BLaER1 treated with 17β-estradiol and CSF1 and Interleukin-3, amounts not matched to agents 10 nM and 100 nM (cell line): Measurements from ENCODE around the gene OCEL1.

ENCODE experiments used
- H3K27ac ChIP-seq, 11 experiments: shearing (Covaris generic); formaldehyde crosslinking; 2 replicates each; pipeline ENCODE4 v1.8.1; 2022
- H3K27me3 ChIP-seq, 11 experiments: shearing (Covaris generic); formaldehyde crosslinking; 2 replicates each; pipeline ENCODE4 v1.8.1; 2022
- H3K36me3 ChIP-seq, 11 experiments: shearing (Covaris generic); formaldehyde crosslinking; 2 replicates each; pipeline ENCODE4 v1.8.1; 2022
- H3K4me1 ChIP-seq, 10 experiments: shearing (Covaris generic); formaldehyde crosslinking; 2 replicates each; pipeline ENCODE4 v1.8.1; 2022
- H3K4me2 ChIP-seq, 11 experiments: shearing (Covaris generic); formaldehyde crosslinking; 2 replicates each; pipeline ENCODE4 v1.8.1; 2022
- H3K4me3 ChIP-seq, 10 experiments: shearing (Covaris generic); formaldehyde crosslinking; 2 replicates each; pipeline ENCODE4 v1.8.1; 2022
- H3K9ac ChIP-seq, 11 experiments: shearing (Covaris generic); formaldehyde crosslinking; 2 replicates each; pipeline ENCODE4 v1.8.1; 2022
- H3K9me3 ChIP-seq, 11 experiments: shearing (Covaris generic); formaldehyde crosslinking; replicated peaks in 1 of 11; 2 replicates each; pipeline ENCODE4 v1.8.1; 2022
- H4K20me1 ChIP-seq, 11 experiments: shearing (Covaris generic); formaldehyde crosslinking; 2 replicates each; pipeline ENCODE4 v1.8.1; 2022
- Cebpa-rat ChIP-seq, 11 experiments: shearing (Covaris generic); IDR thresholded peaks; 2 replicates each; pipeline ENCODE4 v1.8.1; 2022

The OCEL1 gene

GRCh38 chr19:17245535-17245984, 19.5 kb downstream of the OCEL1 start, which contains the start of gene NR2F6:
TSS of gene NR2F6 (minus strand) at chr19:17245919. CDS start at chr19:17245220, 699 bp downstream.
- H4K20me1 ChIP-seq, result peaks cover 18 to 46% (median 34%) of the 10 kb centered on the region in 11 experiments; a peak in 21 of 22 replicates
- H3K4me1 ChIP-seq, result peaks cover 37 to 68% (median 55%) of the 10 kb centered on the region in 10 experiments
- H3K9me3 ChIP-seq, result no peaks in the 10 kb centered on the region
- H3K27ac ChIP-seq, result peak within 1 kb of the TSS; percentile 78 to 92 (median 88)
- peak within 1 kb of the TSS; percentile 93 to 100 (median 99) for H3K4me2 ChIP-seq
- peak within 1 kb of the TSS; percentile 79 to 98 (median 90) for H3K4me3 ChIP-seq
- TF ChIP-seq Cebpa-rat (IDR thresholded peaks at IDR 0.05), result no peak
- H3K36me3 ChIP-seq, result peaks cover 0 to 10% (median 3%) of the 10 kb centered on the region in 11 experiments; a peak in 10 of 22 replicates
- H3K9ac ChIP-seq, result peak within 1 kb of the TSS; percentile 84 to 91 (median 87)
- H3K27me3 ChIP-seq, result no peaks in the 10 kb centered on the region

GRCh38 chr19:17246681-17247425, 20.8 kb downstream of the OCEL1 start:
- Histone ChIP-seq H4K20me1 (peaks cover 6 to 33% (median 21%) of the 10 kb centered on the region in 11 experiments; a peak in 20 of 22 replicates), H3K9me3 (no peaks in the 10 kb centered on the region), H3K36me3 (no peaks in the 10 kb centered on the region), H3K4me3 (peak overlapping the region; percentile 43 to 94 (median 62)), H3K27me3 (no peaks in the 10 kb centered on the region), H3K4me2 (peak overlapping the region; percentile 76 to 97 (median 93)), H3K4me1 (peaks cover 35 to 57% (median 49%) of the 10 kb centered on the region in 10 experiments), H3K9ac (peak overlapping the region; percentile 80 to 88 (median 85); a peak in 21 of 22 replicates), H3K27ac (peak overlapping the region; percentile 78 to 92 (median 88); a peak in 21 of 22 replicates)
- no peak for TF ChIP-seq Cebpa-rat (IDR thresholded peaks at IDR 0.05)

DNA sequence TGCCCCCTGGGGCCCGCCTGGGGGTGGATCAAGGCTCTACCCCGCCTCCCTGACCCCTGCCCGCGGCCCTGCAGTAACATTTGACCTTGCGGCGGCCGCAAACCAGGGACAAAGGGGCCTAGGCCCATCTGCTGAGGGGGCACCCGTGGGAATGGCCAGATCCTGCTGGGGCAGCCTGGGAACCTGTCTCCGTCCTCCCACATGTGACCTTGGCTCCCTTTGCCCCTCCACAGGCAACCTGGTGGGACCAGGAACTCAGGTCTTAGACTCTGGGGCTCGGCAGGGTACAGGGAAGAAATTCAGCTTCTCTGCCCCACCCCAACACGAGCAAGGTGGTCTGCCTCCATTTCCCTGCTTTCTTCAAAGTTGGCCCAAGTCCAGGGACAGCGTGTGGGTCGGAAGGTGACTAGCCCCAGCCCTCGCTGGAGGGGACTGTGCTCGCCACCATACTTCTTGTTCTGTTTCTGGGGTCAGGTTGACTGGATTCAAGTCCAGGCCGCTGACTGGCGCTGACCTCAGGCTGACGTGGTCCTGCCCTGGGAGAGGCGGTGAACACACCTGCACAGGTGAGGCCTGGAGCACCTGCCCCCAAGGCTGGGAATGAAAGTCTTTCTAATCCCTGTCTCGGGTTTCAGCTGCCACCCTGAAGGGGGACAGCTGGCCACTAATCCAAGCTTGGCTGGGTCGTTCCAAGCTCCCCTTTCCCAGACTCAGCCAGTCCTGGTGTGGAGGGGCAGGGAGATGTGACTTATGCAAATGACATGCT, 22.2 kb downstream of the OCEL1 start:
- Histone ChIP-seq H3K9me3 (no peaks in the 10 kb centered on the region), H3K4me2 (peak overlapping the region in 8 of 11 experiments; percentile 15 to 97 (median 92); a peak in 11 of 22 replicates), H3K4me3 (no peak overlapping the region), H3K36me3 (no peaks in the 10 kb centered on the region), H4K20me1 (peaks cover 0 to 19% (median 8%) of the 10 kb centered on the region in 11 experiments; a peak in 18 of 22 replicates), H3K9ac (peak overlapping the region in 2 of 11 experiments; percentile 8 to 17; a peak in 1 of 22 replicates), H3K27ac (peak overlapping the region in 4 of 11 experiments; percentile 2 to 91 (median 50); a peak in 4 of 22 replicates), H3K27me3 (no peaks in the 10 kb centered on the region), H3K4me1 (peaks cover 22 to 45% (median 37%) of the 10 kb centered on the region in 10 experiments)
- no peak for TF ChIP-seq Cebpa-rat (IDR thresholded peaks at IDR 0.05)

DNA sequence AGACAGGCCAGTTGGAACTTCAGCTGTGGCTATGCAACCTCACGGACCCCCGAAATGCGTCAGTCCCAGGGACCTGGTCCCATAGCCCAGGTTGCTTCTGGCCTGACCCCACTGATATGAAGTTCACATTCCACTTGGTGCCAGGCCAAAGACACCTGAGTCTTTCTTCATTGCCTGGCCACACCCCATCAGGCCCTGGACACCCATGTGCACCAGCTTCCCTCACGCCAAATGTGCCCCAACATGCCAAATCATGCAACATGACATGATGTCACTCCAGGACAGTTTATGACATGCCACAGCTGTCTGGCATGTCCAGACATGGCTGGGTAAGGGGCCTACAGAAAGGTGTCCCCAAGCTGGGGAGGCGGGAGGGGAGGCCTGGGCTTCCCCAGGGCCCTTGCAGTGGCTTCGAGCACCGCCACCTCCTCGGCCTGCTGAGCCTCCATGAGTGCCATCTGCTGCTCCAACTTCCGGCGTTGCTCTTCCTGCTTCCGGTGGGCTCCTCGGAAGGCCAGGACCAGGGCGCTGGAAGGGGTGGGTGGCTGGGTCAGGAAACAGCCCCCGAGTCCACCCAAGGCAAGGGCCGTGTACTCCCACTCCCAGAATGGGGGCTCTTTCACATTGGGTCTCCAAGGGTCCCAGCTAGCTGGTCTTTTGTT, 24.0 kb downstream of the OCEL1 start:
- Histone ChIP-seq H3K4me3 (no peak overlapping the region), H3K4me1 (peaks cover 16 to 42% (median 29%) of the 10 kb centered on the region in 10 experiments), H4K20me1 (peaks cover 0 to 2% (median 0%) of the 10 kb centered on the region in 11 experiments; a peak in 5 of 22 replicates), H3K27ac (no peak overlapping the region; a peak in 2 of 22 replicates), H3K9me3 (no peaks in the 10 kb centered on the region), H3K9ac (no peak overlapping the region), H3K36me3 (no peaks in the 10 kb centered on the region), H3K4me2 (no peak overlapping the region; a peak in 1 of 22 replicates), H3K27me3 (no peaks in the 10 kb centered on the region)
- no peak for TF ChIP-seq Cebpa-rat (IDR thresholded peaks at IDR 0.05)

- Histone ChIP-seq H3K27me3 (no peaks in the 10 kb centered on the region), H3K9me3 (no peaks in the 10 kb centered on the region), H3K27ac (no peak overlapping the region), H4K20me1 (no peaks in the 10 kb centered on the region), H3K4me1 (peaks cover 0 to 20% (median 12%) of the 10 kb centered on the region in 10 experiments; a peak in 10 of 20 replicates), H3K4me2 (peak overlapping the region in 7 of 11 experiments; percentile 9 to 57 (median 15); a peak in 9 of 22 replicates), H3K9ac (no peak overlapping the region), H3K36me3 (no peaks in the 10 kb centered on the region), H3K4me3 (no peak overlapping the region)
- no peak for TF ChIP-seq Cebpa-rat (IDR thresholded peaks at IDR 0.05)
These were observed 28.6 kb downstream of the OCEL1 start for GRCh38 chr19:17254636-17255035.

GRCh38 chr19:17255150-17255621, 29.2 kb downstream of the OCEL1 start:
- Histone ChIP-seq H4K20me1 (no peaks in the 10 kb centered on the region), H3K9me3 (no peaks in the 10 kb centered on the region), H3K27ac (no peak overlapping the region), H3K27me3 (no peaks in the 10 kb centered on the region), H3K36me3 (no peaks in the 10 kb centered on the region), H3K4me3 (no peak overlapping the region), H3K4me2 (peak overlapping the region in 6 of 11 experiments; percentile 9 to 57 (median 20); a peak in 7 of 22 replicates), H3K9ac (no peak overlapping the region), H3K4me1 (peaks cover 0 to 15% (median 12%) of the 10 kb centered on the region in 10 experiments; a peak in 10 of 20 replicates)
- peak in 1 of 11 experiments; percentile 8; a peak in 1 of 22 replicates for TF ChIP-seq Cebpa-rat (IDR thresholded peaks at IDR 0.05)

GRCh38 chr19:17256130-17256529, 30.1 kb downstream of the OCEL1 start:
- peaks cover 0 to 18% (median 12%) of the 10 kb centered on the region in 10 experiments; a peak in 11 of 20 replicates for H3K4me1 ChIP-seq
- no peak overlapping the region for H3K9ac ChIP-seq
- H3K36me3 ChIP-seq, result no peaks in the 10 kb centered on the region
- no peak overlapping the region for H3K4me2 ChIP-seq
- no peak for TF ChIP-seq Cebpa-rat (IDR thresholded peaks at IDR 0.05)
- no peak overlapping the region for H3K27ac ChIP-seq
- no peaks in the 10 kb centered on the region for H4K20me1 ChIP-seq
- no peaks in the 10 kb centered on the region for H3K27me3 ChIP-seq
- no peak overlapping the region for H3K4me3 ChIP-seq
- H3K9me3 ChIP-seq, result no peaks in the 10 kb centered on the region

GRCh38 chr19:17259118-17259780, 33.2 kb downstream of the OCEL1 start:
- Histone ChIP-seq H3K9ac (0 out of 22 replicates have a peak overlapping the region, but pooled peaks of 1 of the 11 experiments have one; percentile 9), H3K4me1 (peaks cover 0 to 28% (median 15%) of the 10 kb centered on the region in 10 experiments; a peak in 14 of 20 replicates), H4K20me1 (no peaks in the 10 kb centered on the region), H3K9me3 (no peaks in the 10 kb centered on the region), H3K27me3 (no peaks in the 10 kb centered on the region), H3K4me3 (no peak overlapping the region), H3K36me3 (no peaks in the 10 kb centered on the region), H3K4me2 (no peak overlapping the region), H3K27ac (no peak overlapping the region)
- TF ChIP-seq Cebpa-rat (IDR thresholded peaks at IDR 0.05), result no peak
